ENCODE data around the gene PLK1.
"Not testable (repeated sequence)": the region's sequence is repeated elsewhere in the genome, so short reads cannot be mapped to it uniquely, and the experiment has no call there.

Gene PLK1

DNA sequence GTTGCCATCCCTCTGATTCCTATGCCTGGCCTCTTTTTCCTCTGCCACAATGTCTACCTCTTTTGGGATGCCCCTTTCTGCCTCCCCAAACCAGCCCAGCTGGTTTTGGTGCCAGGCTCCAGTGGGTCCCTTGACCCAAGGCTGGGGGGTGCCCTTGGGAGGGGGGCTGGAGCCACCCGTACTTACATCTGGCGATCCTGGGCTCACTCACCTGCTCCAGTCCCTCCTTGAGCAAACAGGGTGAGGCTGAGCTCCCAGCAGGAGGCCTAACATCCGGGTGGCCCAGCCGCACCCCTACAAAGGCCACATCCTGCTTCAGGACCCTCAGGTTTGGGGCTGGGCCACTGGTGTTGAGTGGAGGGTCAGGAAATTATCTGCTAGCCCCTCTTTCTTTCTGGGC is 33.1 kb downstream of the PLK1 start:
- H3K4me3 ChIP-seq (ENCODE audit: low read depth, low read length) = no peak overlapping the region
- TF ChIP-seq, protein P1, sequence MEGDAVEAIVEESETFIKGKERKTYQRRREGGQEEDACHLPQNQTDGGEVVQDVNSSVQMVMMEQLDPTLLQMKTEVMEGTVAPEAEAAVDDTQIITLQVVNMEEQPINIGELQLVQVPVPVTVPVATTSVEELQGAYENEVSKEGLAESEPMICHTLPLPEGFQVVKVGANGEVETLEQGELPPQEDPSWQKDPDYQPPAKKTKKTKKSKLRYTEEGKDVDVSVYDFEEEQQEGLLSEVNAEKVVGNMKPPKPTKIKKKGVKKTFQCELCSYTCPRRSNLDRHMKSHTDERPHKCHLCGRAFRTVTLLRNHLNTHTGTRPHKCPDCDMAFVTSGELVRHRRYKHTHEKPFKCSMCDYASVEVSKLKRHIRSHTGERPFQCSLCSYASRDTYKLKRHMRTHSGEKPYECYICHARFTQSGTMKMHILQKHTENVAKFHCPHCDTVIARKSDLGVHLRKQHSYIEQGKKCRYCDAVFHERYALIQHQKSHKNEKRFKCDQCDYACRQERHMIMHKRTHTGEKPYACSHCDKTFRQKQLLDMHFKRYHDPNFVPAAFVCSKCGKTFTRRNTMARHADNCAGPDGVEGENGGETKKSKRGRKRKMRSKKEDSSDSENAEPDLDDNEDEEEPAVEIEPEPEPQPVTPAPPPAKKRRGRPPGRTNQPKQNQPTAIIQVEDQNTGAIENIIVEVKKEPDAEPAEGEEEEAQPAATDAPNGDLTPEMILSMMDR (IDR thresholded peaks at IDR 0.05; ENCODE audit: low read depth, low read length) = no peak

DNA sequence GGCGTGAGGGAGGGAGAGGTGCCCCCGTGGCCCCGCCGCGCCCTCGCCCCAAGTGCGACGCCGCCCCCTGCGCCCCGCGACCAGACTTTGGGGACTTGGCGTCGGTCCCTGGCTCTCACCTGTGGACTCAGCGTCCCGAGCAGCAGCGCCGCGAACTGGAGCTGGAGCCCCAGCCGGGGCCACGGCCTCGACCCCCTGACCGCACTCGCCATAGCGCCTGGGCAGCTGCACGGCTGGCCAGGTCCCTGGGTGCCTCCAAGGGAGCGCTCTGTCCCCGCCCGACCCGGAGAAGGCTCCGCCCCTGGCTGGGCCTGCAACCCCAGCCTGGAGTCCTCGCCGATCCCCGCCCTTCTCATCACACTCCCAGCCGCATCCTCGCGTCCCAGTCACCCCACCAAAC is 34.3 kb downstream of the PLK1 start, which contains the start of gene ERN2:
Gene ERN2 (minus strand): TSS at position 247 of the 400 bp plus-strand sequence. CDS start 35 bp downstream, at position 212.
- TF ChIP-seq, protein P1 (IDR thresholded peaks at IDR 0.05; ENCODE audit: low read depth, low read length) = no peak
- H3K4me3 ChIP-seq (ENCODE audit: low read depth, low read length) = no peak within 1 kb of the TSS

GRCh38 chr16:23716484-23716883 is 37.8 kb downstream of the PLK1 start:
- TF ChIP-seq, protein P1 (IDR thresholded peaks at IDR 0.05; ENCODE audit: low read depth, low read length) = no peak
- H3K4me3 ChIP-seq (ENCODE audit: low read depth, low read length) = no peak overlapping the region

DNA sequence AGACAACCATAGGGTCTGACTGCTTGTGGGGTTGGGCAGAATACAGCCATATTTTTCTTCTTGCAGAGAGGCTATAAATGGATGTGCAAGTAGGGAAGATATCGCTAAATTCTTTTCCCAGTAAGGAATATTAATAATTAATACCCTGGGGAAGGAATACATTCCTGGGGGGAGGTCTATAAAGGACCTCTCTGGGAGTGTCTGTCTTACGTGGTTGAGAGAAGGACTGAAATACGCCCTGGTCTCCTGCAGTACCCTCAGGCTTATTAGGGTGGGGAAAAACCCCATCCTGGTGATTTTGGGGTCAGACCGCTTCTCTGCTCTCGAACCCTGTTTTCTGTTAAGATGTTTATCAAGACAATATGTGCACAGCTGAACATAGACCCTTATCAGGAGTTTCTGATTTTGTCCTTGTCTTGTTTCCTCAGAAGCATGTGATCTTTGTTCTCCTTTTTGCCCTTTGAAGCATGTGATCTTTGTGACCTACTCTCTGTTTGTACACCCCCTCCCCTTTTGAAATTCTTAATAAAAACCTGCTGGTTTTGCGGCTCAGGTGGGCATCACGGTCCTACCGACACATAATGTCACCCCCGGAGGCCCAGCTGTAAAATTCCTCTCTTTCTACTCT is 44.0 kb downstream of the PLK1 start:
- H3K4me3 ChIP-seq (ENCODE audit: low read depth, low read length) = not testable (repeated sequence)

DNA sequence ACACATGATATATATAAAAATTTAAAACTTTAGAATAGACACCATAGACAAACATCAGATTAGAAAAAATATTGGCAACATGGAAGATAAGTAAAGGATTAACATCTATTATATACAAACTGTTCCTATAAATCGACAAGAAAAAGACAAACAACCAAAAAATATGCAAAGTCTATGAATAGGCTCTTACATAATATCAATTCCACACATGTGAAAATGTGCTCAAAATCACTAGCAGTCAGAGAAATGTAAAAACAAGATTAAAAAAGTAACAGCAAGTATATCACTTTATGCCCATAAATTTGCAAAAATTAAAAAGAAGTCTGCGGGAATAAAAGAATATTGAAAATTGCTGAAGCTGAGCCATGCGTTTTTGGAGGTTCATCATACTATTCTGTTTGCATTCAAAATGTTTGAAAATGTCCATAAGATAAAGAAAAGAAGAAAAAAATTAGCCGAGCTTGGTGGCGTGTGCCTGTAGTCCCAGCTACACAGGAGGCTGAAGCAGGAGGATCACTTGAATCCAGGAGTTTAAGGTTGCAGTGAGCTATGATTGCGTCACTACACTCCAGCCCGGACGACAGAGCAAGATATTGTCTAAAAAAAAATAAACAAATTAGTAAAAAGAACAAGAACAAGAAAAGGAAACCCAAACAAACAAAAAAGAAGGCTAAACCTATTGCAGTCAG is 45.6 kb downstream of the PLK1 start:
- TF ChIP-seq, protein P1 (IDR thresholded peaks at IDR 0.05; ENCODE audit: low read depth, low read length) = no peak
- no peak overlapping the region for H3K4me3 ChIP-seq (ENCODE audit: low read depth, low read length)

DNA sequence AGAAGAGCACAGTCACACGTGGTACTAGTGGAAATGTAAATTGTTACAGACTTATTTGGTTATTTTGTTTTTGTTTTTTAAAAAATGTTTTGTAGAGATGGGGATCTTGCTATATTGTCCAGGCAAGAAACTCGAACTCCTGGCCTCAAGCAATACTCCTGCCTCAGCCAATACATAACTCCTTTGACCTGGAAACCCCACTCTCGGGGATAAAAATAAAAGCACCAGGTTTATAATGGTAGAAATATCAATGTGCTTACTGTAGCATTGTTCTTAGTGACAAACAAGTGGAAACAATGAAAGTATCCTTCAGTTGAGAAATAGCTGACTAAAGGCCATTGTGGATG is 46.1 kb downstream of the PLK1 start:
- TF ChIP-seq, protein P1 (IDR thresholded peaks at IDR 0.05; ENCODE audit: low read depth, low read length) = no peak

GRCh38 chr16:23726710-23727109 is 48.0 kb downstream of the PLK1 start:
- TF ChIP-seq, protein P1 (IDR thresholded peaks at IDR 0.05; ENCODE audit: low read depth, low read length) = no peak
- no peak overlapping the region for H3K4me3 ChIP-seq (ENCODE audit: low read depth, low read length)

More for the DNA sequence above, 46.1 kb downstream of the PLK1 start:
- no peak overlapping the region for H3K4me3 ChIP-seq (ENCODE audit: low read depth, low read length)
